H1 (cell line): ENCODE measurements around the gene CFAP61. TPM values are rescaled to one million over a fixed set of nuclear protein-coding genes. Genes with fewer than 3 reads are reported as not detected.

ENCODE experiments used
- CTCF ChIA-PET: fragments of 300-600 bp; sonication (Branson Sonifier 250); formaldehyde crosslinking; loops from one replicate; lab custom pipeline; 2021; ENCODE audit not compliant: partially characterized antibody; lab: Charles Lee
- POLR2A ChIA-PET: fragments of 300-600 bp; sonication (Branson Sonifier 250); formaldehyde crosslinking; loops from one replicate; lab custom pipeline; 2021; ENCODE audit warnings: inconsistent platforms; ENCODE audit not compliant: partially characterized antibody; lab: Charles Lee
- DNase-seq, 2 experiments: peaks; one replicate each; pipeline versions ENCODE4 v3.0.0 to v3.0.0-alpha.2; 2010 to 2022; ENCODE audit warnings: low spot score in 2 of 2, low read depth in 1 of 2, mixed read lengths in 1 of 2
- FAIRE-seq: peaks from 2 replicates; lab custom pipeline; 2011; peaks lifted over from hg19 to GRCh38; lab: Jason Lieb, UNC
- H2AFZ ChIP-seq: 2 replicates; pipeline ENCODE4 v1.8.1; 2012; ENCODE audit warnings: low read length, inconsistent platforms
- H2AK5ac ChIP-seq: 2 replicates; pipeline ENCODE4 v1.6.1; 2013; ENCODE audit warnings: low read depth, low read length
- H2BK120ac ChIP-seq: replicated peaks from 2 replicates; pipeline ENCODE3; 2013; ENCODE audit warnings: low read depth, low read length, inconsistent platforms
- H2BK12ac ChIP-seq: 2 replicates; pipeline ENCODE4 v1.6.1; 2013; ENCODE audit warnings: low read depth, low read length
- H2BK15ac ChIP-seq: 2 replicates; pipeline ENCODE4 v1.6.1; 2013; ENCODE audit warnings: low read length
- H2BK20ac ChIP-seq: 2 replicates; pipeline ENCODE4 v1.6.1; 2013; ENCODE audit warnings: low read length
- H2BK5ac ChIP-seq: 2 replicates; pipeline ENCODE4 v1.6.1; 2013; ENCODE audit warnings: low read depth, low read length
- H3K14ac ChIP-seq: 2 replicates; pipeline ENCODE4 v1.6.1; 2013; ENCODE audit warnings: inconsistent platforms; ENCODE audit not compliant: insufficient read length
- H3K18ac ChIP-seq: 2 replicates; pipeline ENCODE4 v1.6.1; 2013; ENCODE audit warnings: low read length; ENCODE audit errors: extremely low read depth
- H3K23ac ChIP-seq: 2 replicates; pipeline ENCODE4 v1.6.1; 2013; ENCODE audit warnings: inconsistent platforms; ENCODE audit not compliant: insufficient read length
- H3K23me2 ChIP-seq: 2 replicates; pipeline ENCODE4 v1.6.1; 2013; ENCODE audit warnings: low read depth, low read length
- H3K27ac ChIP-seq: 2 replicates; pipeline ENCODE4 v1.6.1; 2011; ENCODE audit warnings: low read depth, low read length, inconsistent platforms
- H3K27me3 ChIP-seq, 4 experiments: replicated peaks in 1 of 4; 1 replicate in 1 of 4; 2 replicates in 3 of 4; pipeline versions ENCODE4 v1.6.1 to v1.8.1; 2011 to 2013; ENCODE audit warnings: low read length in 3 of 4, mild to moderate bottlenecking in 3 of 4, inconsistent platforms in 2 of 4, mixed read lengths in 2 of 4, moderate library complexity in 1 of 4; ENCODE audit not compliant: control insufficient read depth in 3 of 4, insufficient read depth in 3 of 4; ENCODE audit errors: extremely low read depth in 1 of 4
- H3K36me3 ChIP-seq, 4 experiments: 2 replicates each; pipeline versions ENCODE4 v1.6.1 to v1.8.1; 2011 to 2013; ENCODE audit warnings: mild to moderate bottlenecking in 4 of 4, low read length in 3 of 4, moderate library complexity in 2 of 4, control low read depth in 1 of 4, inconsistent platforms in 1 of 4; ENCODE audit not compliant: insufficient read depth in 4 of 4, control insufficient read depth in 2 of 4
- H3K4ac ChIP-seq: replicated peaks from 2 replicates; pipeline ENCODE3; 2013; ENCODE audit warnings: low read length, low read depth, mixed read lengths, inconsistent platforms; ENCODE audit not compliant: insufficient read length
- H3K4me1 ChIP-seq, 4 experiments: replicated peaks in 1 of 4; 1 replicate in 1 of 4; 2 replicates in 3 of 4; pipeline versions ENCODE4 v1.6.1 to v1.8.1; 2011 to 2013; ENCODE audit warnings: low read length in 3 of 4, inconsistent platforms in 2 of 4, mixed read lengths in 1 of 4; ENCODE audit not compliant: insufficient read depth in 4 of 4, control insufficient read depth in 3 of 4
- H3K4me2 ChIP-seq, 2 experiments: 2 replicates each; pipeline versions ENCODE4 v1.6.1 to v1.8.1; 2011 to 2013; ENCODE audit warnings: low read depth in 2 of 2, low read length in 2 of 2, control low read depth in 1 of 2, inconsistent platforms in 1 of 2, mild to moderate bottlenecking in 1 of 2; ENCODE audit not compliant: insufficient read depth in 1 of 2
- H3K4me3 ChIP-seq, 4 experiments: fragments of 200-600, 300-600 bp in 1 of 4; sonication (generic), shearing (Covaris generic), sonication (Bioruptor Twin) in 1 of 4; 2 replicates each; pipeline versions ENCODE4 v1.5.1 to v1.8.1; 2011 to 2016; ENCODE audit warnings: low read length in 4 of 4, low read depth in 3 of 4, control low read depth in 2 of 4, inconsistent platforms in 2 of 4, mild to moderate bottlenecking in 2 of 4, mixed read lengths in 1 of 4, moderate library complexity in 1 of 4; ENCODE audit not compliant: insufficient read depth in 2 of 4; ENCODE audit errors: extremely low read depth in 1 of 4
- H3K56ac ChIP-seq: replicated peaks from 2 replicates; pipeline ENCODE3; 2013; ENCODE audit warnings: low read depth, mild to moderate bottlenecking, mixed read lengths, low read length, inconsistent platforms; ENCODE audit not compliant: insufficient read length
- H3K79me1 ChIP-seq: 2 replicates; pipeline ENCODE4 v1.6.1; 2013; ENCODE audit warnings: low read depth, low read length, control low read depth
- H3K79me2 ChIP-seq, 2 experiments: 2 replicates each; pipeline versions ENCODE4 v1.6.1 to v1.8.1; 2012 to 2013; ENCODE audit warnings: low read length in 2 of 2, mild to moderate bottlenecking in 2 of 2, inconsistent platforms in 1 of 2; ENCODE audit not compliant: insufficient read depth in 2 of 2, control insufficient read depth in 1 of 2
- H3K9ac ChIP-seq, 4 experiments: replicated peaks in 1 of 4; 1 replicate in 1 of 4; 2 replicates in 3 of 4; pipeline versions ENCODE4 v1.6.1 to v1.8.1; 2011 to 2013; ENCODE audit warnings: low read depth in 3 of 4, low read length in 3 of 4, control low read depth in 2 of 4, mild to moderate bottlenecking in 2 of 4, moderate library complexity in 2 of 4, inconsistent platforms in 1 of 4; ENCODE audit errors: extremely low read depth in 1 of 4
- H3K9me3 ChIP-seq, 2 experiments: 2 replicates each; pipeline versions ENCODE4 v1.6.1 to v1.8.1; 2012 to 2013; ENCODE audit warnings: mild to moderate bottlenecking in 2 of 2, moderate library complexity in 2 of 2, control low read depth in 1 of 2, inconsistent platforms in 1 of 2, low read depth in 1 of 2, low read length in 1 of 2, mixed read lengths in 1 of 2; ENCODE audit not compliant: insufficient read depth in 2 of 2
- H4K20me1 ChIP-seq, 2 experiments: replicated peaks in 1 of 2; 2 replicates each; pipeline versions ENCODE3 to v1.8.1; 2011 to 2013; ENCODE audit warnings: inconsistent platforms in 2 of 2, low read length in 2 of 2, mild to moderate bottlenecking in 1 of 2; ENCODE audit not compliant: insufficient read depth in 2 of 2, control insufficient read depth in 1 of 2
- H4K5ac ChIP-seq: 2 replicates; pipeline ENCODE4 v1.6.1; 2013; ENCODE audit warnings: low read length, low read depth, mixed read lengths, inconsistent platforms; ENCODE audit not compliant: insufficient read length
- H4K8ac ChIP-seq: 2 replicates; pipeline ENCODE4 v1.8.0; 2013; ENCODE audit warnings: mild to moderate bottlenecking, moderate library complexity, low read length, inconsistent platforms; ENCODE audit not compliant: insufficient read depth; ENCODE audit errors: extremely low read depth
- H4K91ac ChIP-seq: replicated peaks from 2 replicates; pipeline ENCODE3; 2013; ENCODE audit warnings: low read length, mixed read lengths, inconsistent platforms; ENCODE audit not compliant: insufficient read length
- BACH1 ChIP-seq: IDR thresholded peaks from 2 replicates; pipeline ENCODE4 v1.6.1; 2012; ENCODE audit warnings: low read length, improper control_type of control experiment
- CTBP2 ChIP-seq: IDR thresholded peaks from 2 replicates; pipeline ENCODE4 v1.7.0; 2011; ENCODE audit warnings: borderline replicate concordance, mild to moderate bottlenecking, moderate library complexity, mixed read lengths, low read length; ENCODE audit not compliant: insufficient read depth, insufficient read length
- EZH2 ChIP-seq: fragments of 200-600 bp; sonication (generic); IDR thresholded peaks from 2 replicates; pipeline ENCODE4 v1.7.1; 2012; ENCODE audit warnings: low read depth, mild to moderate bottlenecking, moderate library complexity, low read length, inconsistent platforms; ENCODE audit not compliant: severe bottlenecking
- HDAC2 ChIP-seq, 2 experiments: fragments of 300-600 bp in 1 of 2; sonication (generic) in 1 of 2; IDR thresholded peaks; 2 replicates each; pipeline ENCODE4 v1.6.1; 2011 to 2012; ENCODE audit warnings: low read depth in 2 of 2, low read length in 2 of 2, mild to moderate bottlenecking in 2 of 2, moderate library complexity in 2 of 2, borderline replicate concordance in 1 of 2, inconsistent platforms in 1 of 2
- JUND ChIP-seq: IDR thresholded peaks from 2 replicates; pipeline ENCODE4 v1.6.1; 2011; ENCODE audit warnings: mild to moderate bottlenecking, improper control_type of control experiment, low read length
- PHF8 ChIP-seq: fragments of 200-600 bp; sonication (generic); conservative IDR thresholded peaks from 2 replicates; pipeline ENCODE4 v1.7.1; 2012; ENCODE audit warnings: low read depth, mild to moderate bottlenecking, inconsistent platforms, low read length, moderate library complexity
- RNF2 ChIP-seq: fragments of 200-900, 300-1000 bp; sonication (generic); IDR thresholded peaks from 2 replicates; pipeline ENCODE4 v1.7.1; 2016; ENCODE audit warnings: borderline replicate concordance, low read depth, mild to moderate bottlenecking, antibody characterized with exemption, low read length; ENCODE audit not compliant: poor library complexity, severe bottlenecking; ENCODE audit errors: missing control alignments
- SAP30 ChIP-seq: fragments of 300-600 bp; sonication (generic); IDR thresholded peaks from 2 replicates; pipeline ENCODE4 v1.7.1; 2012; ENCODE audit warnings: low read length, moderate library complexity, mild to moderate bottlenecking, inconsistent platforms; ENCODE audit not compliant: insufficient read depth, insufficient replicate concordance
- TBP ChIP-seq: IDR thresholded peaks from 2 replicates; pipeline ENCODE4 v1.6.1; 2011; ENCODE audit warnings: low read depth, low read length, improper control_type of control experiment
- TCF12 ChIP-seq: IDR thresholded peaks from 2 replicates; pipeline ENCODE4 v1.6.1; 2011; ENCODE audit warnings: low read depth, mild to moderate bottlenecking, low read length
- TEAD4 ChIP-seq: IDR thresholded peaks from 2 replicates; pipeline ENCODE4 v1.6.1; 2012; ENCODE audit warnings: low read depth, low read length, inconsistent platforms, mixed read lengths
- WGBS, 2 experiments: shearing (Covaris generic) in 1 of 2; methylation state at CpG; one replicate each; pipeline versions ENCODE4 v1.1.6 to v1.1.7; 2013 to 2015; ENCODE audit warnings: low lambda C conversion rate in 2 of 2, mixed read lengths in 2 of 2, inconsistent platforms in 1 of 2, low coverage in 1 of 2, missing lambda C conversion rate in 1 of 2; ENCODE audit not compliant: insufficient replicate concordance in 2 of 2, insufficient coverage in 1 of 2, insufficient read length in 1 of 2; ENCODE audit errors: extremely low coverage in 1 of 2, missing lambda C conversion rate in 1 of 2; 5-methylcytosine and 5-hydroxymethylcytosine counted together
- polyA plus RNA-seq, 7 experiments: library from polyadenylated mRNA; depleted of rRNA in 3 of 7; stranded (reverse) in 5 of 7; unstranded in 2 of 7; fragments of >200 nt in 5 of 7; fragments of 200-250 nt in 2 of 7; gene quantifications; 1 replicate in 5 of 7; 2 replicates in 1 of 7; 4 replicates in 1 of 7; pipeline versions ENCODE4 v1.2.1 to v1.2.3, GENCODE V29; 2011 to 2013; ENCODE audit warnings: missing spikeins in 2 of 7, mixed read lengths in 2 of 7
- total RNA-seq: library from RNA; stranded (reverse); fragmentation: NEBNext Ultra II Directional; extraction: Animal tissue kit (Norgen Biotek cat#: 25700); gene quantifications from 2 replicates; pipeline ENCODE4 v1.2.1, GENCODE V29; 2021
- TF ChIP-seq, protein P1 (sequence below): IDR thresholded peaks from 2 replicates; pipeline ENCODE4 v1.6.1; 2012; ENCODE audit warnings: inconsistent platforms

Gene CFAP61
- total and polyA plus RNA-seq, 2 of the 8 experiments (the other 6 are each of a cell fraction or from before 2014, with no cell fraction given), result 0.29 to 0.61 TPM

DNA sequence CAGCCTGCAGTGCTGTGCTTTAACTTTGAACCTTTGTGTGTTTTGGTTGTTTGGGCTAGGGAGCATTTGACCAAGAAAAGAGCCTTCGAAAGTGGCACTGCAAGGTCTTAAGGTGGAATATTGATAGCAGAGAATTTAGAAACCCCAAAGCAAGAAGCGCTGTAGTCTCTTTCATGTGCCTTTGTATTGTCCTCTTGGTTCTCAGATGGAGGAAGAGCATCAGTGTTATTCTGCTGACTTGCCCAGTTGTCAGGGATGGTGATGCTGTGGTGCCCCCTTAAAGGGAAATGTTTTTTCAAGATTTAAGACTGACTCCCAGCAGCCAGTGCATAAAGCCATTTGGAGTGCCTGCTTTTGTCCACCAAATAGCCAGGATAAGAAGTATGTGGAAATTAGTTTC, 212.9 kb downstream of the CFAP61 start:
- DNase-seq, result no peak

More for the DNA sequence above, 212.9 kb downstream of the CFAP61 start:
- no peaks in the 10 kb centered on the region for H3K9me3 ChIP-seq
- H3K79me2 ChIP-seq, result no peaks in the 10 kb centered on the region
- no peak overlapping the region for H3K23ac ChIP-seq
- no peak overlapping the region for H2AK5ac ChIP-seq
- no peak overlapping the region for H4K91ac ChIP-seq
- 0 out of 2 replicates have a peak overlapping the region, but pooled peaks have one; percentile 60 for H2AFZ ChIP-seq
- H3K27me3 ChIP-seq, result no peaks in the 10 kb centered on the region; a peak in 1 of 7 replicates
- ChIA-PET POLR2A (no interaction called here), CTCF (interaction anchor here (0.6 to 1.5 kb wide), 3 partner anchors 27 to 52 kb away, joined by 3 to 7 read pairs (median 4); no protein-coding TSS in a partner anchor)
- H4K8ac ChIP-seq, result no peak overlapping the region
- no peak overlapping the region for H2BK20ac ChIP-seq
- H3K4ac ChIP-seq, result no peak overlapping the region
- no peak overlapping the region for H2BK5ac ChIP-seq
- H3K23me2 ChIP-seq, result no peaks in the 10 kb centered on the region
- H3K4me1 ChIP-seq, result peaks cover 0 to 4% (median 2%) of the 10 kb centered on the region in 4 experiments; a peak in 3 of 7 replicates
- H2BK15ac ChIP-seq, result no peak overlapping the region
- no peak overlapping the region for H3K9ac ChIP-seq
- no peaks in the 10 kb centered on the region for H4K20me1 ChIP-seq
- H3K36me3 ChIP-seq, result no peaks in the 10 kb centered on the region
- H3K4me3 ChIP-seq, result no peak overlapping the region
- H3K14ac ChIP-seq, result no peak overlapping the region
- H3K79me1 ChIP-seq, result no peaks in the 10 kb centered on the region
- 91% methylated on average over 2 of the region's 2 CpGs; no CpG with 5 or more reads in 1 of the 2 experiments for WGBS, 2 experiments
- no peak overlapping the region for H4K5ac ChIP-seq
- no peak overlapping the region for H3K18ac ChIP-seq
- no peak overlapping the region for H3K27ac ChIP-seq
- no peak overlapping the region for H2BK120ac ChIP-seq
- no peak overlapping the region for H2BK12ac ChIP-seq
- no peak overlapping the region for H3K56ac ChIP-seq
- TF ChIP-seq JUND, result no peak
- TF ChIP-seq EZH2, result no peak
- no peak for TF ChIP-seq PHF8
- TF ChIP-seq TCF12, result no peak
- TF ChIP-seq, protein P1, sequence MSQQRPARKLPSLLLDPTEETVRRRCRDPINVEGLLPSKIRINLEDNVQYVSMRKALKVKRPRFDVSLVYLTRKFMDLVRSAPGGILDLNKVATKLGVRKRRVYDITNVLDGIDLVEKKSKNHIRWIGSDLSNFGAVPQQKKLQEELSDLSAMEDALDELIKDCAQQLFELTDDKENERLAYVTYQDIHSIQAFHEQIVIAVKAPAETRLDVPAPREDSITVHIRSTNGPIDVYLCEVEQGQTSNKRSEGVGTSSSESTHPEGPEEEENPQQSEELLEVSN, result no peak
- no peak for TF ChIP-seq BACH1
- no peak for TF ChIP-seq HDAC2 (IDR thresholded peaks at IDR 0.05; ENCODE audit: borderline replicate concordance in 1 of 2, low read depth in 2 of 2, low read length in 2 of 2)
- no peak for TF ChIP-seq RNF2
- TF ChIP-seq TEAD4, result no peak
- no peak for TF ChIP-seq SAP30
- no peak for TF ChIP-seq TBP
- no peak for TF ChIP-seq CTBP2
- no peak overlapping the region for H3K4me2 ChIP-seq
- no peak for FAIRE-seq
